SK-N-SH (cell line): ENCODE results near the gene CCDC93. TPM values are rescaled to one million over a fixed set of nuclear protein-coding genes. Genes with fewer than 3 reads are reported as not detected.
A peak's percentile ranks its signal among the peaks of the same experiment; 100 is the strongest.

ENCODE experiments used
- CTCF ChIA-PET: fragments of 300-600, 350-600 bp; formaldehyde crosslinking; extraction: SDS; loops from one replicate; lab custom pipeline; 2021; lab: Yijun Ruan, JAX
- POLR2A ChIA-PET: fragments of 350-600 bp; sonication (Branson Sonifier 250); formaldehyde crosslinking; extraction: SDS; loops from one replicate; lab custom pipeline; 2020; ENCODE audit warnings: antibody characterized with exemption, inconsistent platforms; lab: Yijun Ruan, JAX
- DNase-seq: peaks from one replicate; pipeline ENCODE4 v3.0.0; 2012
- H2AFZ ChIP-seq: fragments of 200-600 bp; sonication (generic); 2 replicates; pipeline ENCODE4 v1.8.1; 2016; ENCODE audit warnings: antibody characterized with exemption, mild to moderate bottlenecking, low read depth
- H3F3A ChIP-seq: fragments of 200-600 bp; sonication (generic); replicated peaks from 2 replicates; pipeline ENCODE3; 2016; ENCODE audit warnings: antibody characterized with exemption, mild to moderate bottlenecking; ENCODE audit not compliant: insufficient read depth
- H3K27ac ChIP-seq, 2 experiments: fragments of 200-500 bp in 1 of 2; fragments of 200-600 bp in 1 of 2; sonication (Bioruptor generic) in 1 of 2; sonication (generic), shearing (Covaris generic) in 1 of 2; 2 replicates each; pipeline versions ENCODE4 v1.5.1 to v1.6.1; 2014 to 2016; ENCODE audit warnings: low read depth in 2 of 2, inconsistent platforms in 1 of 2, low read length in 1 of 2, mild to moderate bottlenecking in 1 of 2, mixed read lengths in 1 of 2
- H3K27me3 ChIP-seq: fragments of 200-600 bp; sonication (generic), shearing (Covaris generic); 2 replicates; pipeline ENCODE4 v1.6.1; 2016; ENCODE audit warnings: mixed run types; ENCODE audit not compliant: insufficient read depth
- H3K36me3 ChIP-seq, 2 experiments: fragments of 200-500 bp in 1 of 2; fragments of 200-600 bp in 1 of 2; sonication (Bioruptor generic) in 1 of 2; sonication (generic) in 1 of 2; replicated peaks in 1 of 2; 2 replicates each; pipeline versions ENCODE3 to v1.5.1; 2014 to 2016; ENCODE audit warnings: low read length in 1 of 2, mild to moderate bottlenecking in 1 of 2; ENCODE audit not compliant: insufficient read depth in 2 of 2, control insufficient read depth in 1 of 2
- H3K4me1 ChIP-seq, 2 experiments: fragments of 200-500 bp in 1 of 2; fragments of 200-600 bp in 1 of 2; sonication (Bioruptor generic) in 1 of 2; sonication (generic), shearing (Covaris generic) in 1 of 2; 2 replicates each; pipeline versions ENCODE4 v1.5.1 to v1.6.1; 2014 to 2016; ENCODE audit warnings: low read depth in 1 of 2, low read length in 1 of 2, mixed run types in 1 of 2; ENCODE audit not compliant: insufficient read depth in 2 of 2, control insufficient read depth in 1 of 2
- H3K4me2 ChIP-seq: fragments of 200-600 bp; sonication (generic), shearing (Covaris generic); 2 replicates; pipeline ENCODE4 v1.6.1; 2017; ENCODE audit warnings: mixed run types
- H3K4me3 ChIP-seq, 2 experiments: fragments of 200-500 bp in 1 of 2; fragments of 200-600 bp in 1 of 2; sonication (Bioruptor generic) in 1 of 2; sonication (generic), shearing (Covaris generic) in 1 of 2; 2 replicates each; pipeline versions ENCODE4 v1.5.1 to v1.8.1; 2014 to 2016; ENCODE audit warnings: low read depth in 2 of 2, inconsistent platforms in 1 of 2, low read length in 1 of 2, mild to moderate bottlenecking in 1 of 2, mixed read lengths in 1 of 2, moderate library complexity in 1 of 2
- H3K79me2 ChIP-seq: fragments of 200-600 bp; sonication (generic); 2 replicates; pipeline ENCODE4 v1.8.1; 2017; ENCODE audit warnings: mild to moderate bottlenecking; ENCODE audit not compliant: insufficient read depth
- H3K9ac ChIP-seq: fragments of 200-600 bp; sonication (generic); 2 replicates; pipeline ENCODE4 v1.6.1; 2017; ENCODE audit warnings: mixed run types
- H3K9me2 ChIP-seq: fragments of 200-600 bp; sonication (generic); 2 replicates; pipeline ENCODE4 v1.6.1; 2017; ENCODE audit warnings: mixed run types
- H3K9me3 ChIP-seq: fragments of 200-600 bp; sonication (generic); 2 replicates; pipeline ENCODE4 v1.6.1; 2017; ENCODE audit warnings: mixed run types, mild to moderate bottlenecking, moderate library complexity
- H4K20me1 ChIP-seq: fragments of 200-600 bp; sonication (generic); 2 replicates; pipeline ENCODE4 v1.6.1; 2017; ENCODE audit warnings: mild to moderate bottlenecking, mixed run types; ENCODE audit not compliant: insufficient read depth
- EP300 ChIP-seq, 2 experiments: IDR thresholded peaks; 2 replicates each; pipeline versions ENCODE4 v1.4.0 to v1.6.1; 2012; ENCODE audit warnings: borderline replicate concordance in 1 of 2, low read depth in 1 of 2, low read length in 1 of 2
- FOXM1 ChIP-seq: IDR thresholded peaks from 2 replicates; pipeline ENCODE4 v1.4.0; 2012; ENCODE audit warnings: low read depth, mild to moderate bottlenecking
- MXI1 ChIP-seq: IDR thresholded peaks from 2 replicates; pipeline ENCODE4 v1.6.1; 2012; ENCODE audit warnings: mild to moderate bottlenecking, low read depth, low read length, improper control_type of control experiment
- POLR2AphosphoS5 ChIP-seq: IDR thresholded peaks from 2 replicates; pipeline ENCODE4 v1.6.1; 2012; ENCODE audit warnings: low read depth, low read length
- RAD21 ChIP-seq: IDR thresholded peaks from 2 replicates; pipeline ENCODE4 v1.6.1; 2012; ENCODE audit warnings: mild to moderate bottlenecking, low read length
- RCOR1 ChIP-seq: fragments of 150-350 bp; IDR thresholded peaks from 2 replicates; pipeline ENCODE4 v1.6.1; 2017; ENCODE audit warnings: antibody characterized with exemption, low read length
- SMC3 ChIP-seq: IDR thresholded peaks from 2 replicates; pipeline ENCODE4 v1.6.1; 2012; ENCODE audit warnings: low read depth, low read length, improper control_type of control experiment
- TCF12 ChIP-seq: IDR thresholded peaks from 2 replicates; pipeline ENCODE4 v1.4.0; 2012
- WGBS: methylation state at CpG from one replicate; pipeline ENCODE4 v1.1.6; 2017; ENCODE audit warnings: low lambda C conversion rate; 5-methylcytosine and 5-hydroxymethylcytosine counted together
- polyA plus RNA-seq, 3 experiments: library from polyadenylated mRNA; depleted of rRNA; stranded (reverse); fragments of >200 nt; gene quantifications; 2 replicates each; pipeline ENCODE4 v1.2.3, GENCODE V29; 2012
- TF ChIP-seq, protein P1 (sequence below): fragments of 200-600 bp; sonication (generic); IDR thresholded peaks from 2 replicates; pipeline ENCODE4 v1.6.1; 2017; ENCODE audit warnings: antibody characterized with exemption, mild to moderate bottlenecking, moderate library complexity
- TF ChIP-seq, protein P2 (sequence below): fragments of 150-350 bp; IDR thresholded peaks from 2 replicates; pipeline ENCODE4 v1.6.1; 2016; ENCODE audit warnings: mild to moderate bottlenecking, low read depth, low read length

The CCDC93 gene
- polyA plus RNA-seq, 1 of the 3 experiments (the other 2 are of a cell fraction): 11.7 TPM

DNA sequence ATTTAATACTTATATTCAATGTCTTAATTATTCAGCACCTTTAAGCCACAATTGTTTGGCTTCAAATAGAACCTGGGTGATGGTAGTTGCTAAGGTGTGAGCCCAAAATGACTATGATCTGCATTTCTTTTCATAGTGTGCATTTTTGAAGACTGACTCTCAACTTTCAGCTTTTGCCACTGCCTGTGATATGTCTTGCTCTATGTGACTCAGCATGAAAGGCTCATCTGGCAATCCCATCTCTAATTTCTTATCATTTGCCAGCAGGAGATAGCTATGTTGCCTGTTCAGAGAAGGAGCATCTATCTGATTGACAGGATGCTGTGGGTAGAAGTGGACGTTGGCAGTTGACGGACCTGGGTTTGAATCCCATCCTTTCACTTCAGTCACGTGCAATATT lies 34.5 kb upstream of the CCDC93 start:
- ChIA-PET CTCF (interaction anchor here (1.8 to 3.5 kb wide), 5 partner anchors 11 to 810 kb away, joined by 5 to 23 read pairs (median 15); no protein-coding TSS in a partner anchor), POLR2A (no interaction called here)
- H3K4me1 ChIP-seq: peaks cover 0 to 8% of the 10 kb centered on the region in 2 experiments; a peak in 1 of 4 replicates
- DNase-seq: no peak
- H3K79me2 ChIP-seq: no peaks in the 10 kb centered on the region
- H3K9me3 ChIP-seq: no peaks in the 10 kb centered on the region
- H4K20me1 ChIP-seq: no peaks in the 10 kb centered on the region
- no peak overlapping the region for H3K4me2 ChIP-seq
- H3K27me3 ChIP-seq: no peaks in the 10 kb centered on the region; the same call in 1 of the 2 replicates
- 67% methylated on average over 3 of the region's 3 CpGs for WGBS
- no peak overlapping the region for H3K9ac ChIP-seq
- TF ChIP-seq FOXM1 (no peak), RAD21 (no peak), MXI1 (no peak), TCF12 (no peak), SMC3 (no peak)
- TF ChIP-seq, protein P1, sequence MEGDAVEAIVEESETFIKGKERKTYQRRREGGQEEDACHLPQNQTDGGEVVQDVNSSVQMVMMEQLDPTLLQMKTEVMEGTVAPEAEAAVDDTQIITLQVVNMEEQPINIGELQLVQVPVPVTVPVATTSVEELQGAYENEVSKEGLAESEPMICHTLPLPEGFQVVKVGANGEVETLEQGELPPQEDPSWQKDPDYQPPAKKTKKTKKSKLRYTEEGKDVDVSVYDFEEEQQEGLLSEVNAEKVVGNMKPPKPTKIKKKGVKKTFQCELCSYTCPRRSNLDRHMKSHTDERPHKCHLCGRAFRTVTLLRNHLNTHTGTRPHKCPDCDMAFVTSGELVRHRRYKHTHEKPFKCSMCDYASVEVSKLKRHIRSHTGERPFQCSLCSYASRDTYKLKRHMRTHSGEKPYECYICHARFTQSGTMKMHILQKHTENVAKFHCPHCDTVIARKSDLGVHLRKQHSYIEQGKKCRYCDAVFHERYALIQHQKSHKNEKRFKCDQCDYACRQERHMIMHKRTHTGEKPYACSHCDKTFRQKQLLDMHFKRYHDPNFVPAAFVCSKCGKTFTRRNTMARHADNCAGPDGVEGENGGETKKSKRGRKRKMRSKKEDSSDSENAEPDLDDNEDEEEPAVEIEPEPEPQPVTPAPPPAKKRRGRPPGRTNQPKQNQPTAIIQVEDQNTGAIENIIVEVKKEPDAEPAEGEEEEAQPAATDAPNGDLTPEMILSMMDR: no peak
- no peak overlapping the region for H2AFZ ChIP-seq
- no peaks in the 10 kb centered on the region for H3K36me3 ChIP-seq
- no peaks in the 10 kb centered on the region for H3F3A ChIP-seq
- H3K27ac ChIP-seq: no peak overlapping the region
- no peak overlapping the region for H3K4me3 ChIP-seq
- no peaks in the 10 kb centered on the region for H3K9me2 ChIP-seq

DNA sequence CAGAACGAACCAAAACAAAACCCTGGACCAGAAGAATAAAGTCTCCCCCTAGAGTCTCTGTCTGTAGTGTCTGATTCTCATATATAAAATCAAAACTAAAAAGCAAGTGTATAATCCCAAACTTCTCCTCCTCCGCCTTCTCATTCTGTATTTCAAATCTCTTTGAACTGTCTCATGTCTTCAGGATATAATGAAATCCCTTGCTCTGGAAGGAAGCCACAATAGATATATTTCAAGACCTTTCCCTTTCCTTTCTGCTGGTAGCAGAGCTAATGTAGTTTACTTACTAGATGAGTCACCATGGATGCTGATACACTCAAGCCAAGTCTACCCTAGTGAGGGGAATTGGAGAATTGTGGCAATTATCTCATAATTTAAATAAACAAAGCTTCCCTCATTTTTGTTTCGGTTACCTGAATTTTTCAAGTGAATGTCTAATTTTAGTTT lies 33.5 kb upstream of the CCDC93 start:
- ChIA-PET CTCF (interaction anchor here (0.6 to 3.5 kb wide), 45 partner anchors 10 to 1275 kb away, joined by 3 to 32 read pairs (median 4); partner anchors contain the start of gene CCDC93), POLR2A (interaction anchor here (1.8 kb wide), 1 partner anchor 808 kb away, joined by 4 read pairs; no protein-coding TSS in a partner anchor)
- Histone ChIP-seq H3K9me3 (no peaks in the 10 kb centered on the region), H3K4me1 (peaks cover 0 to 8% of the 10 kb centered on the region in 2 experiments; a peak in 1 of 4 replicates), H2AFZ (no peak overlapping the region; the same call in 1 of the 2 replicates), H3K27ac (no peak overlapping the region), H3K36me3 (no peaks in the 10 kb centered on the region), H3K9ac (no peak overlapping the region), H3K27me3 (no peaks in the 10 kb centered on the region; the same call in 1 of the 2 replicates), H4K20me1 (no peaks in the 10 kb centered on the region), H3K79me2 (no peaks in the 10 kb centered on the region), H3K9me2 (no peaks in the 10 kb centered on the region), H3K4me3 (peak overlapping the region in 1 of 2 experiments; percentile 2; a peak in 1 of 4 replicates), H3K4me2 (peak overlapping the region; percentile 12), H3F3A (no peaks in the 10 kb centered on the region)
- TF ChIP-seq, protein P2, sequence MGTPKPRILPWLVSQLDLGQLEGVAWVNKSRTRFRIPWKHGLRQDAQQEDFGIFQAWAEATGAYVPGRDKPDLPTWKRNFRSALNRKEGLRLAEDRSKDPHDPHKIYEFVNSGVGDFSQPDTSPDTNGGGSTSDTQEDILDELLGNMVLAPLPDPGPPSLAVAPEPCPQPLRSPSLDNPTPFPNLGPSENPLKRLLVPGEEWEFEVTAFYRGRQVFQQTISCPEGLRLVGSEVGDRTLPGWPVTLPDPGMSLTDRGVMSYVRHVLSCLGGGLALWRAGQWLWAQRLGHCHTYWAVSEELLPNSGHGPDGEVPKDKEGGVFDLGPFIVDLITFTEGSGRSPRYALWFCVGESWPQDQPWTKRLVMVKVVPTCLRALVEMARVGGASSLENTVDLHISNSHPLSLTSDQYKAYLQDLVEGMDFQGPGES: no peak
- TF ChIP-seq, protein P1: no peak
- no peak for TF ChIP-seq RCOR1
- TF ChIP-seq POLR2AphosphoS5: no peak
- no peak for TF ChIP-seq EP300 (IDR thresholded peaks at IDR 0.05; ENCODE audit: borderline replicate concordance in 1 of 2, low read depth in 1 of 2, low read length in 1 of 2)
- WGBS: 42% methylated on average over 3 of the region's 3 CpGs
- DNase-seq: no peak
